NCI-H146 treated with DMSO at 0.1 percent for 48 hours (cell line): Measurements from ENCODE around the gene PRDX1.
"Not testable (repeated sequence)": the region's sequence is repeated elsewhere in the genome, so short reads cannot be mapped to it uniquely, and the experiment has no call there.

Experiments
- DNase-seq: peaks from one replicate; lab custom pipeline; 2025; ENCODE audit not compliant: unreplicated experiment; lab: John Stamatoyannopoulos, UW

PRDX1 gene

DNA sequence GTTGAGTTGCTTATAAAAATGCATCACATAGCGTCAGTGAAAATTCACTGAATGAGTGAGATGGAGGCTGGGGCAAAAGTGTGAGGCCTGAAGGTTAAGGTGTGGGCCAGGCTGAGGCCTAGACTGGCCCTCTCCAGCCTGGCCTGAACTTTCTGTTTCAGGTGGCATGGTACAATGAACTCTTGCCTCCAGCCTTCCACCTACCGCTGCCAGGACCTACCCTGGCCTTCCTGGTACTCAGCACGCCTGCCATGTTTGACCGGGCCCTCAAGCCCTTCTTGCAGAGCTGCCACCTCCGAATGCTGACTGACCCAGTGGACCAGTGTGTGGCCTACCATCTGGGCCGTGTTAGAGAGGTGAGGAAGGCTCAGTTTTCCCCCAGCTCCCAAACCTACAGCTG, 14.5 kb downstream of the PRDX1 start:
- no peak for DNase-seq

GRCh38 chr1:45503462-45504360, 18.0 kb downstream of the PRDX1 start:
- DNase-seq: no peak

- no peak for DNase-seq
These were observed 20.2 kb downstream of the PRDX1 start for GRCh38 chr1:45501505-45501859.

- no peak for DNase-seq
These were observed 22.3 kb downstream of the PRDX1 start for GRCh38 chr1:45499415-45499769.

GRCh38 chr1:45498279-45498678, 23.4 kb downstream of the PRDX1 start:
- no peak for DNase-seq

DNA sequence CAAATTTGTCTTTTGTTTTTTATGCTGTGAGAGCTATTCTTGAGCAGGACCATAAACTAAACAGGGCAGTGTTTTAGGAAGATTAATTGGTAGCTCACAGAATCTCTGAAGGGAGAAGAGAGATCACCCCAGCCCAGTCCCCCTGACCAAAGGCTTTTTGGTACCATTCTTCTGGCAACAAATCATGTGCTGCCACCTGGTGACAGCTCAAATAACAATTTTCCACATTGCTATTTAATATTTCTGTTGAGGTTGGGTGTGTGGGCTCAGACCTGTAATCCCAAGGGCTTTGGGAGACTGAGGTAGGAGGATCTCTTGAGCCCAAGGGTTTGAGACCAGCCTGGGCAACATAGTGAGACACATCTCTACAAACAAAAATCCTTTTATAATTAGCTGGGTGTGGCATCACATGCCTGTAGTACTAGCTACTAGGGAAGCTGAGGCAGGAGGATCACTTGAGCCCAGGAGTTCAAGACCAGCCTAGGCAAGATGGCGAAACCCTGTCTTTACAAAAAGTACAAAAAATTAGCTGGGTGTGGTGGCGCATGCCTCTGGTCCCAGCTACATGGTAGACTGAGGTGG, 28.5 kb downstream of the PRDX1 start:
- DNase-seq: no peak

- no peak for DNase-seq
These were observed 29.0 kb downstream of the PRDX1 start for GRCh38 chr1:45492691-45493090.

- no peak for DNase-seq
These were observed 30.0 kb downstream of the PRDX1 start for GRCh38 chr1:45491487-45492260.

DNA sequence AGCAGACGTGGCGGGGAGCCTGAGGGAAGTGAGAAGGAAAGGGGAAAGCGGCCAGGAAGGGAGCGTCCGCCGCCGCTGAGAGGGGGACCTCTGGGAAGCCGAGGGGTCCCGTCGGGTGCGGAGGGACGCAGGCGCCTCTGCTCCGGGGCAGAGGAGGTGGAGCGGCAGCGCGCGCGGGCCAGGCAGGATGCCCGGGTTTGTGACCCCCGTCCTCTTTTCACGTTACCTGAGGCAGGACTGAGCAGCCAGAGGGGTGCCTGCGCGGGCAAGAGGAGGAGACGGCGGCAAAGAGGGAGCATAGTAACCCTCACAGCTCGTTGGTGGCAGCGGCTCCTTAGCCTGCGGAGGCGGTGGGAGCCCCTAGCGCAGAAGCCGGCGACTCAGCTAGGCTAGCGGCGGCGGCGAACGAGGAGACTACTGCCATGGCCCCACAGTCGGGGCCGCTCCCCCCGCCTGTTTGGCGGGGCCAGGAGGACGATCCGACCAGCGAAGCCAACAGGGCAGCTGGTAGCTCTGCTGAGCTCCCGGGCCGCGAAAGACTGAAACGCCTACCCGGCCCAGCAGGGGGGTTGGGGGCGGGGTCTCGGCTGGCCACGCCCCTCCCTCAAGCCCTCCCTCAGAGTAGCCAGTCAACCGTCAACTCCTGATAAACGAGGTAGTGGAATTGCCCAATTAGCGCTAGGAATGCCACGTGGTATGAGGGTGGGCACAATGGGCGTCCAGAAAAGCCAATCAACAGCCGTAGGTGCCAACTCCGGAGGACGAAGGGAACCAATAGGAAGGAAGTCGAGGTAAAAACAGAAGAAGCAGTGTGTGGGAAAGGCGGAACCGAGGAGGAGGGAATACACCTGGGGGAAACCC, 30.8 kb downstream of the PRDX1 start, which contains the start of gene TESK2:
TESK2 (minus strand) TSS at position 538 of the 861 bp plus-strand sequence. CDS start 33,378 bp downstream, outside the sequence.
- peak; percentile 97 for DNase-seq

- no peak for DNase-seq
These were observed 31.5 kb downstream of the PRDX1 start for GRCh38 chr1:45490121-45490625.

- DNase-seq: not testable (repeated sequence)
These were observed 32.3 kb downstream of the PRDX1 start for GRCh38 chr1:45489379-45489778.

- no peak for DNase-seq
These were observed 32.9 kb downstream of the PRDX1 start for GRCh38 chr1:45488666-45489377.

DNA sequence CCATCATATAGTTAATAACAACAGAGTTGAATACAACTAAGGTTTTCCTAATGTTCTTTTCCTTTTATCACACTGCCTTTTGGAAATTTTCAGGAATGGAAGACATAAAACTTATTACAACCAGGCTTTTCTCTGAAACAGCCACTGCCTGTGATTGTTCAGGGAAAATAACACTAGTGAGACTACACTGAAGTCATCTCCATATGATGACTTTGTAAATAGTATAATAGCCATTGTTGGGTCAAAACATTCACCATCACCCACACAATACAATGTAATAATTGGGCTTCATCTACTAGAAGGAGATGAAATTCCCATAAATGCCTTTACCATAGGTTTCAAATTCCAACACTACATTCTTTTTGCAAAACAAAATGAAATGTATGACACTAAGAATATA, 35.7 kb downstream of the PRDX1 start:
- no peak for DNase-seq

DNA sequence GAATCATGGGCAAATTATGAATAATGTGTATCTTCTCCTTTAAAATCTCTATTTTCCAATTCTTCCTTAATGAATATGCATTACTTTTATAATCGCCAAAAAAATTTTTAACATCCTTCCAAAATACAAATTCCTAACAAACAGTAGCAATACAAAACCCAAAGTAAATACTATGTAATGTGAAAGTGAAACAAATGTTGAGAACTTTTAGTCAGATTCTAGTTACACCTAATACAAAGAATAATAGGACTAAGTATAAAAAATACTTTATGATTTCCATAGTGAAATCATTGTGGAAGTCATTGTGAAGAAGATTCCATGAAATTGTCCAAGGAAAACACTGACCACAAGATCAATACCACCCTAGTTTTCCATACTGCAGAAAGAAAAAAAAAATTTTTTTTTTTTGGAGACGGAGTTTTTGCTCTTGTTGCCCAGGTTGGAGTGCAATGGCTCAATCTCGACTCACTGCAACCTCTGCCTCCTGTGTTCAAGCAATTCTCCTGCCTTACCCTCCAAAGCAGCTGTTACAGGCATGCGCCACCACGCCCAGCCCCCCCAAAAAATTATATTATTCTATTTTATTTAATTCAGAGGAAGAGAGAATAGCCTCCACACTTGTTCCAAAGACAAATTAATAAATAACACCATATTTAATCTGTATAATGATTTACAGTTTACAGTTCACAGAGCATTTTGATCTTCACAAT, 42.5 kb downstream of the PRDX1 start:
- no peak for DNase-seq

DNA sequence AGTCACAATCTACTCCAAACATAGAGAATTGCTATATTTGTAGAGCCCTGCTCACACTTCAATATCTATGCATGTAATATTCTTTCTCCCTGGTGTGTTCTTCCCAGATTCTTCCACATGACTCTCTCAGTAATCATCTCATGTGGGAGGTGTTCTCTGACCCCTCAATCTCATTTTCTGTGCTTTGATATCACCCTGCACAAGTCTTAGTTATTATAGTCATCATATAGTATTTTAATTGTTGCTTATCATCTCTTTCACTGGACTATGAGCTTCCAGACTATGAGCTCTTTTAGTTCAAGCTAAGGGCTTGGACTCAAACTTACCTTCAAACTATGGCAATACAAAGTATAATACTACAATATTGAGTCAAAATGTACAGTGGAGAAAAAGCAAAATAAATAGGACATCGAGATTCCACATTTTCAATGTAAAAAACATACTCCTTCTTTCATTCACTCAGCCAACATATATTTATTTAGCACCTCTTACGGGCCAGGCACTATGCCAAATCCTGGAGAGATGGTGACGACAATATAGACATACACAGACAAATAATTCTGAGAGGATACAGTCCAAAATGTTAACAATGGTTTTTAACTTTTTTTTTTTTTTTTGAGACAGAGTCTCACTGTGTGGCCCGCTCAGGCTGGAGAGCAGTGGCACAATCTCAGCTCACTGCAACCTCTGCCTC, 43.4 kb downstream of the PRDX1 start:
- no peak for DNase-seq

DNA sequence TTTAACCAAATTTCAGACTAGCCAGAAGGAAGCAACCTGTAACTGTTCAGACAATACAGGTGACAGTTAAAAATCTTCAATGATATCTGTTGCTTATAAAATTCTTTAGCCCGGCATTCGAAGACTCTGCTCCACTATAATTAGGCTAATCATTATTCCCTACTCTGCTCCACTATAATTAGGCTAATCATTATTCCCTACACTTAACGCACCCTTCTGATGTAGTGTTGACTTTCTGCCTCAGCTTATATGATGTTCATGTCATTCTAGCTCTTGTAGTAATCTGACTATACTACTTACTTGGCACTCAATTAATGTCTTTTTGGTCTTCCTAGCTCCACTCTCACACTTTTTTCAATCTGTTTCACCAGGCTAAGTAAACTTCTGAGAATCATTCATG, 44.0 kb downstream of the PRDX1 start:
- no peak for DNase-seq

DNA sequence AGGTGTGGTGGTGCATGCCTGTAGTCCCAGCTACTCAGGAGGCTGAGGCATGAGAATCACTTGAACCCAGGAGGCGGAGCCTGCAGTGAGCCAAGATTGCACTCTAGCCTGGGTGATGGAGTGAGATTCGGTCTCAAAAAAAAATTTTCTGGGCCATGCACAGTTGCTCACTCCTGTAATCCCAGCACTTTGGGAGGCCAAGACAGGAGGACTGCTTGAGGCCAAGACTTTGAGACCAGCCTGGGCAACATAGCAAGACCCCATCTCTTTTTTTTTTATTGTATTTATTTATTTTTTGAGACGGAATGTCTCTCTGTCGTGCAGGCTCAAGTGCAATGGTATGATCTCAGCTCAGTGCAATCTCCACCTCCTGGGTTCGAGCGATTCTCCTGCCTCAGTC, 47.5 kb downstream of the PRDX1 start:
- DNase-seq: not testable (repeated sequence)

DNA sequence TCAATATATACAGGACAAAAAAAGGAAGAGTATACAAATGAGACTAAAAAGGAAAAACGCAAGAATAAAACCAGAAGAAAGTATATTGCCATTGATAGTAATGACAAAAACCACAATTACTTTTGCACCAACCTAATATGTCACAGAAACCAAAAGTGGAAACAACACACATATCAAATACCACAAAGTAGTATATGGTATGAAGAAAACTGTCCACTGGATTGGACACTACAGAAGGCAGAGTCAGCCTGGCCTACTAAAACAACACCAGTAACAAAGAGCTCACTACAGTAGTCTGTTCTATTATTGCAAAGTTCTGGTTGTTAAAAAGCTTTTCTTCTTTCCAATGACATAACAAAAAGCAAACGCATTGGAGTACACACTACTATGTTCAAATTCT, 48.4 kb downstream of the PRDX1 start:
- no peak for DNase-seq

GRCh38 chr1:45470306-45470798, 51.3 kb downstream of the PRDX1 start:
- peak; percentile 1 for DNase-seq
